H1 (cell line): Measurements from ENCODE around the gene MAGEA1. TPM values are rescaled to one million over a fixed set of nuclear protein-coding genes. Genes with fewer than 3 reads are reported as not detected.
A peak's percentile ranks its signal among the peaks of the same experiment; 100 is the strongest.

ENCODE experiments used
- CTCF ChIA-PET: fragments of 300-600 bp; sonication (Branson Sonifier 250); formaldehyde crosslinking; loops from one replicate; lab custom pipeline; 2021; ENCODE audit not compliant: partially characterized antibody; lab: Charles Lee
- POLR2A ChIA-PET: fragments of 300-600 bp; sonication (Branson Sonifier 250); formaldehyde crosslinking; loops from one replicate; lab custom pipeline; 2021; ENCODE audit warnings: inconsistent platforms; ENCODE audit not compliant: partially characterized antibody; lab: Charles Lee
- DNase-seq, 2 experiments: peaks; one replicate each; pipeline versions ENCODE4 v3.0.0 to v3.0.0-alpha.2; 2010 to 2022; ENCODE audit warnings: low spot score in 2 of 2, low read depth in 1 of 2, mixed read lengths in 1 of 2
- FAIRE-seq: peaks from 2 replicates; lab custom pipeline; 2011; peaks lifted over from hg19 to GRCh38; lab: Jason Lieb, UNC
- H2AFZ ChIP-seq: 2 replicates; pipeline ENCODE4 v1.8.1; 2012; ENCODE audit warnings: low read length, inconsistent platforms
- H2AK5ac ChIP-seq: 2 replicates; pipeline ENCODE4 v1.6.1; 2013; ENCODE audit warnings: low read depth, low read length
- H2BK120ac ChIP-seq: replicated peaks from 2 replicates; pipeline ENCODE3; 2013; ENCODE audit warnings: low read depth, low read length, inconsistent platforms
- H2BK12ac ChIP-seq: 2 replicates; pipeline ENCODE4 v1.6.1; 2013; ENCODE audit warnings: low read depth, low read length
- H2BK15ac ChIP-seq: 2 replicates; pipeline ENCODE4 v1.6.1; 2013; ENCODE audit warnings: low read length
- H2BK20ac ChIP-seq: 2 replicates; pipeline ENCODE4 v1.6.1; 2013; ENCODE audit warnings: low read length
- H2BK5ac ChIP-seq: 2 replicates; pipeline ENCODE4 v1.6.1; 2013; ENCODE audit warnings: low read depth, low read length
- H3K14ac ChIP-seq: 2 replicates; pipeline ENCODE4 v1.6.1; 2013; ENCODE audit warnings: inconsistent platforms; ENCODE audit not compliant: insufficient read length
- H3K18ac ChIP-seq: 2 replicates; pipeline ENCODE4 v1.6.1; 2013; ENCODE audit warnings: low read length; ENCODE audit errors: extremely low read depth
- H3K23ac ChIP-seq: 2 replicates; pipeline ENCODE4 v1.6.1; 2013; ENCODE audit warnings: inconsistent platforms; ENCODE audit not compliant: insufficient read length
- H3K23me2 ChIP-seq: 2 replicates; pipeline ENCODE4 v1.6.1; 2013; ENCODE audit warnings: low read depth, low read length
- H3K27ac ChIP-seq: 2 replicates; pipeline ENCODE4 v1.6.1; 2011; ENCODE audit warnings: low read depth, low read length, inconsistent platforms
- H3K27me3 ChIP-seq, 4 experiments: replicated peaks in 1 of 4; 1 replicate in 1 of 4; 2 replicates in 3 of 4; pipeline versions ENCODE4 v1.6.1 to v1.8.1; 2011 to 2013; ENCODE audit warnings: low read length in 3 of 4, mild to moderate bottlenecking in 3 of 4, inconsistent platforms in 2 of 4, mixed read lengths in 2 of 4, moderate library complexity in 1 of 4; ENCODE audit not compliant: control insufficient read depth in 3 of 4, insufficient read depth in 3 of 4; ENCODE audit errors: extremely low read depth in 1 of 4
- H3K36me3 ChIP-seq, 4 experiments: 2 replicates each; pipeline versions ENCODE4 v1.6.1 to v1.8.1; 2011 to 2013; ENCODE audit warnings: mild to moderate bottlenecking in 4 of 4, low read length in 3 of 4, moderate library complexity in 2 of 4, control low read depth in 1 of 4, inconsistent platforms in 1 of 4; ENCODE audit not compliant: insufficient read depth in 4 of 4, control insufficient read depth in 2 of 4
- H3K4ac ChIP-seq: replicated peaks from 2 replicates; pipeline ENCODE3; 2013; ENCODE audit warnings: low read length, low read depth, mixed read lengths, inconsistent platforms; ENCODE audit not compliant: insufficient read length
- H3K4me1 ChIP-seq, 4 experiments: replicated peaks in 1 of 4; 1 replicate in 1 of 4; 2 replicates in 3 of 4; pipeline versions ENCODE4 v1.6.1 to v1.8.1; 2011 to 2013; ENCODE audit warnings: low read length in 3 of 4, inconsistent platforms in 2 of 4, mixed read lengths in 1 of 4; ENCODE audit not compliant: insufficient read depth in 4 of 4, control insufficient read depth in 3 of 4
- H3K4me2 ChIP-seq, 2 experiments: 2 replicates each; pipeline versions ENCODE4 v1.6.1 to v1.8.1; 2011 to 2013; ENCODE audit warnings: low read depth in 2 of 2, low read length in 2 of 2, control low read depth in 1 of 2, inconsistent platforms in 1 of 2, mild to moderate bottlenecking in 1 of 2; ENCODE audit not compliant: insufficient read depth in 1 of 2
- H3K4me3 ChIP-seq, 4 experiments: fragments of 200-600, 300-600 bp in 1 of 4; sonication (generic), shearing (Covaris generic), sonication (Bioruptor Twin) in 1 of 4; 2 replicates each; pipeline versions ENCODE4 v1.5.1 to v1.8.1; 2011 to 2016; ENCODE audit warnings: low read length in 4 of 4, low read depth in 3 of 4, control low read depth in 2 of 4, inconsistent platforms in 2 of 4, mild to moderate bottlenecking in 2 of 4, mixed read lengths in 1 of 4, moderate library complexity in 1 of 4; ENCODE audit not compliant: insufficient read depth in 2 of 4; ENCODE audit errors: extremely low read depth in 1 of 4
- H3K56ac ChIP-seq: replicated peaks from 2 replicates; pipeline ENCODE3; 2013; ENCODE audit warnings: low read depth, mild to moderate bottlenecking, mixed read lengths, low read length, inconsistent platforms; ENCODE audit not compliant: insufficient read length
- H3K79me1 ChIP-seq: 2 replicates; pipeline ENCODE4 v1.6.1; 2013; ENCODE audit warnings: low read depth, low read length, control low read depth
- H3K79me2 ChIP-seq, 2 experiments: 2 replicates each; pipeline versions ENCODE4 v1.6.1 to v1.8.1; 2012 to 2013; ENCODE audit warnings: low read length in 2 of 2, mild to moderate bottlenecking in 2 of 2, inconsistent platforms in 1 of 2; ENCODE audit not compliant: insufficient read depth in 2 of 2, control insufficient read depth in 1 of 2
- H3K9ac ChIP-seq, 4 experiments: replicated peaks in 1 of 4; 1 replicate in 1 of 4; 2 replicates in 3 of 4; pipeline versions ENCODE4 v1.6.1 to v1.8.1; 2011 to 2013; ENCODE audit warnings: low read depth in 3 of 4, low read length in 3 of 4, control low read depth in 2 of 4, mild to moderate bottlenecking in 2 of 4, moderate library complexity in 2 of 4, inconsistent platforms in 1 of 4; ENCODE audit errors: extremely low read depth in 1 of 4
- H3K9me3 ChIP-seq, 2 experiments: 2 replicates each; pipeline versions ENCODE4 v1.6.1 to v1.8.1; 2012 to 2013; ENCODE audit warnings: mild to moderate bottlenecking in 2 of 2, moderate library complexity in 2 of 2, control low read depth in 1 of 2, inconsistent platforms in 1 of 2, low read depth in 1 of 2, low read length in 1 of 2, mixed read lengths in 1 of 2; ENCODE audit not compliant: insufficient read depth in 2 of 2
- H4K20me1 ChIP-seq, 2 experiments: replicated peaks in 1 of 2; 2 replicates each; pipeline versions ENCODE3 to v1.8.1; 2011 to 2013; ENCODE audit warnings: inconsistent platforms in 2 of 2, low read length in 2 of 2, mild to moderate bottlenecking in 1 of 2; ENCODE audit not compliant: insufficient read depth in 2 of 2, control insufficient read depth in 1 of 2
- H4K5ac ChIP-seq: 2 replicates; pipeline ENCODE4 v1.6.1; 2013; ENCODE audit warnings: low read length, low read depth, mixed read lengths, inconsistent platforms; ENCODE audit not compliant: insufficient read length
- H4K8ac ChIP-seq: 2 replicates; pipeline ENCODE4 v1.8.0; 2013; ENCODE audit warnings: mild to moderate bottlenecking, moderate library complexity, low read length, inconsistent platforms; ENCODE audit not compliant: insufficient read depth; ENCODE audit errors: extremely low read depth
- H4K91ac ChIP-seq: replicated peaks from 2 replicates; pipeline ENCODE3; 2013; ENCODE audit warnings: low read length, mixed read lengths, inconsistent platforms; ENCODE audit not compliant: insufficient read length
- SP1 ChIP-seq: IDR thresholded peaks from 2 replicates; pipeline ENCODE4 v1.6.1; 2011; ENCODE audit warnings: low read depth, low read length
- WGBS, 2 experiments: shearing (Covaris generic) in 1 of 2; methylation state at CpG; one replicate each; pipeline versions ENCODE4 v1.1.6 to v1.1.7; 2013 to 2015; ENCODE audit warnings: low lambda C conversion rate in 2 of 2, mixed read lengths in 2 of 2, inconsistent platforms in 1 of 2, low coverage in 1 of 2, missing lambda C conversion rate in 1 of 2; ENCODE audit not compliant: insufficient replicate concordance in 2 of 2, insufficient coverage in 1 of 2, insufficient read length in 1 of 2; ENCODE audit errors: extremely low coverage in 1 of 2, missing lambda C conversion rate in 1 of 2; 5-methylcytosine and 5-hydroxymethylcytosine counted together
- polyA plus RNA-seq, 7 experiments: library from polyadenylated mRNA; depleted of rRNA in 3 of 7; stranded (reverse) in 5 of 7; unstranded in 2 of 7; fragments of >200 nt in 5 of 7; fragments of 200-250 nt in 2 of 7; gene quantifications; 1 replicate in 5 of 7; 2 replicates in 1 of 7; 4 replicates in 1 of 7; pipeline versions ENCODE4 v1.2.1 to v1.2.3, GENCODE V29; 2011 to 2013; ENCODE audit warnings: missing spikeins in 2 of 7, mixed read lengths in 2 of 7
- total RNA-seq: library from RNA; stranded (reverse); fragmentation: NEBNext Ultra II Directional; extraction: Animal tissue kit (Norgen Biotek cat#: 25700); gene quantifications from 2 replicates; pipeline ENCODE4 v1.2.1, GENCODE V29; 2021

The MAGEA1 gene
- total and polyA plus RNA-seq, 2 of the 8 experiments (the other 6 are each of a cell fraction or from before 2014, with no cell fraction given) = not detected

DNA sequence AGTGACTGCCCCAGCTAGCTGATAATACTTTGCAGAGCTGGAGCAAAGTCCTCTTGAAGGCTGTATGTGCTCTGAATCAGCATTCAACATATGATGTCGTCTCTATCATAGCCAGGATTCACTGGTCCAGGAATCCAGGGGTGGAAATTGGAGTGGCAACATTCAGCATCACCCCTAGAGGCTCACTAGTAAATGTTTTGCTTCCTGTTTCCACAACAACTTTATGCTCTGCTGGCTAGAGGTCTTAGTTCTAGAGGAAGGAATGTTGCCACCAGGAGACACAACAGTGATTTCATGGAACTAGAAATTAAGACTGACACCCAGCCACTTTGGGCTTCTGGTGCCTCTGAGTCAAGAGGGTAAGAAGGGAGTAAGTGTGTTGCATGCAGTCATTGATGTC, 11.3 kb downstream of the MAGEA1 start:
- no peak overlapping the region for H4K5ac ChIP-seq
- H3K79me1 ChIP-seq = no peaks in the 10 kb centered on the region
- H3K23me2 ChIP-seq = no peaks in the 10 kb centered on the region
- H3K27me3 ChIP-seq = no peaks in the 10 kb centered on the region
- H2BK12ac ChIP-seq = no peak overlapping the region
- no peak for TF ChIP-seq SP1
- TF ChIP-seq, all 59 proteins: peak for 0
- Histone ChIP-seq H3K56ac (no peak overlapping the region), H3K14ac (no peak overlapping the region), H3K79me2 (no peaks in the 10 kb centered on the region), H2BK120ac (no peak overlapping the region), H4K91ac (no peak overlapping the region), H2BK15ac (no peak overlapping the region), H2BK20ac (no peak overlapping the region), H2AFZ (no peak overlapping the region), H2BK5ac (no peak overlapping the region), H3K9me3 (no peaks in the 10 kb centered on the region), H3K23ac (no peak overlapping the region), H4K8ac (no peak overlapping the region), H3K18ac (no peak overlapping the region), H3K9ac (no peak overlapping the region), H3K4me1 (no peaks in the 10 kb centered on the region), H3K27ac (no peak overlapping the region), H3K4ac (no peak overlapping the region), H4K20me1 (no peaks in the 10 kb centered on the region), H3K4me2 (no peak overlapping the region), H2AK5ac (no peak overlapping the region), H3K36me3 (no peaks in the 10 kb centered on the region), H3K4me3 (no peak overlapping the region)
- DNase-seq (no peak), FAIRE-seq (peak; percentile 57)
- 80% methylated on average over 1 of the region's 1 CpG; no CpG with 5 or more reads in 1 of the 2 experiments for WGBS, 2 experiments
- ChIA-PET POLR2A (no interaction called here), CTCF (no interaction called here)
